ENCODE data around the gene DROSHA. TPM values are rescaled to one million over a fixed set of nuclear protein-coding genes. Genes with fewer than 3 reads are reported as not detected.

The DROSHA gene
- total RNA-seq, 1 experiment from 2014 or later, result 106 TPM

- Mint-ChIP-seq H3K4me3 (no peak overlapping the region), H3K36me3 (ENCODE audit: insufficient read depth in 1 of 3, low read depth in 3 of 3) (peaks cover 0 to 22% (median 9%) of the 10 kb centered on the region in 3 experiments; a peak in 6 of 7 replicates), H3K4me1 (no peaks in the 10 kb centered on the region), H3K9me3 (no peaks in the 10 kb centered on the region), H3K27ac (no peak overlapping the region), H3K27me3 (ENCODE audit: low read depth) (no peaks in the 10 kb centered on the region)
- Histone ChIP-seq H3K23me2 (ENCODE audit: insufficient read length, low read depth, low read length, poor library complexity, severe bottlenecking) (no peaks in the 10 kb centered on the region), H3K9ac (ENCODE audit: extremely low read depth, insufficient read length, low read length) (no peak overlapping the region), H4K20me1 (ENCODE audit: control insufficient read depth, insufficient read depth, insufficient read length) (no peaks in the 10 kb centered on the region), H2AFZ (ENCODE audit: low read length) (no peak overlapping the region), H3K23ac (ENCODE audit: insufficient read length, low read depth, low read length) (no peak overlapping the region), H2BK5ac (ENCODE audit: insufficient read length, low read length) (no peak overlapping the region), H3K79me1 (ENCODE audit: insufficient read depth, low read depth, low read length, poor library complexity, severe bottlenecking) (no peaks in the 10 kb centered on the region), H3K18ac (ENCODE audit: insufficient read length, low read depth, low read length) (no peak overlapping the region), H4K91ac (ENCODE audit: insufficient read length, low read depth, low read length) (no peak overlapping the region), H3T11ph (ENCODE audit: low read length) (no peak overlapping the region), H2BK12ac (ENCODE audit: insufficient read length, low read depth, low read length) (no peak overlapping the region), H3K4me1 (ENCODE audit: insufficient read depth, low read length) (no peaks in the 10 kb centered on the region), H4K8ac (replicated peaks; ENCODE audit: insufficient read length, low read depth, low read length) (no peak overlapping the region), H3K4me2 (ENCODE audit: insufficient read depth, insufficient read length, low read length) (no peak overlapping the region), H3K9me3 (ENCODE audit: control insufficient read depth, low read depth, low read length) (no peaks in the 10 kb centered on the region), H3K14ac (ENCODE audit: insufficient read depth, low read length) (no peak overlapping the region), H2BK20ac (ENCODE audit: low read depth, low read length, poor library complexity, severe bottlenecking) (no peak overlapping the region), H2BK15ac (ENCODE audit: low read depth, low read length) (no peak overlapping the region), H2AK5ac (ENCODE audit: insufficient read length, low read length) (no peak overlapping the region), H3K27me3 (ENCODE audit: insufficient read depth, low read length) (no peaks in the 10 kb centered on the region), H3K4ac (ENCODE audit: low read depth, low read length) (no peak overlapping the region), H2BK120ac (ENCODE audit: low read depth, low read length, poor library complexity, severe bottlenecking) (no peak overlapping the region), H3K79me2 (ENCODE audit: insufficient read depth, low read length) (no peaks in the 10 kb centered on the region; the same call in 1 of the 2 replicates), H4K5ac (ENCODE audit: insufficient read length, low read depth, low read length) (no peak overlapping the region), H3K56ac (ENCODE audit: insufficient read length, low read depth, low read length) (no peak overlapping the region), H3K27ac (ENCODE audit: insufficient read length, low read depth, low read length) (no peak overlapping the region)
- no CpG with 5 or more reads among the region's 2 CpGs for WGBS (ENCODE audit: extremely low coverage, insufficient read length, low lambda C conversion rate)
- TF ChIP-seq CTCF (conservative IDR thresholded peaks at IDR 0.05), result no peak
- no peak for DNase-seq
Observed at GRCh38 chr5:31477516-31477915, 54.4 kb downstream of the DROSHA start.

Measured in H9 (cell line).